ENCODE measurements around the gene ATOX1.

- TF ChIP-seq, protein P1, sequence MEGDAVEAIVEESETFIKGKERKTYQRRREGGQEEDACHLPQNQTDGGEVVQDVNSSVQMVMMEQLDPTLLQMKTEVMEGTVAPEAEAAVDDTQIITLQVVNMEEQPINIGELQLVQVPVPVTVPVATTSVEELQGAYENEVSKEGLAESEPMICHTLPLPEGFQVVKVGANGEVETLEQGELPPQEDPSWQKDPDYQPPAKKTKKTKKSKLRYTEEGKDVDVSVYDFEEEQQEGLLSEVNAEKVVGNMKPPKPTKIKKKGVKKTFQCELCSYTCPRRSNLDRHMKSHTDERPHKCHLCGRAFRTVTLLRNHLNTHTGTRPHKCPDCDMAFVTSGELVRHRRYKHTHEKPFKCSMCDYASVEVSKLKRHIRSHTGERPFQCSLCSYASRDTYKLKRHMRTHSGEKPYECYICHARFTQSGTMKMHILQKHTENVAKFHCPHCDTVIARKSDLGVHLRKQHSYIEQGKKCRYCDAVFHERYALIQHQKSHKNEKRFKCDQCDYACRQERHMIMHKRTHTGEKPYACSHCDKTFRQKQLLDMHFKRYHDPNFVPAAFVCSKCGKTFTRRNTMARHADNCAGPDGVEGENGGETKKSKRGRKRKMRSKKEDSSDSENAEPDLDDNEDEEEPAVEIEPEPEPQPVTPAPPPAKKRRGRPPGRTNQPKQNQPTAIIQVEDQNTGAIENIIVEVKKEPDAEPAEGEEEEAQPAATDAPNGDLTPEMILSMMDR (IDR thresholded peaks at IDR 0.05), result no peak
- TF ChIP-seq POLR2A (IDR thresholded peaks at IDR 0.05), result no peak
Observed at GRCh38 chr5:151766975-151767374, 8.5 kb upstream of the ATOX1 start.
